ENCODE data around the gene HELLS.

DNA sequence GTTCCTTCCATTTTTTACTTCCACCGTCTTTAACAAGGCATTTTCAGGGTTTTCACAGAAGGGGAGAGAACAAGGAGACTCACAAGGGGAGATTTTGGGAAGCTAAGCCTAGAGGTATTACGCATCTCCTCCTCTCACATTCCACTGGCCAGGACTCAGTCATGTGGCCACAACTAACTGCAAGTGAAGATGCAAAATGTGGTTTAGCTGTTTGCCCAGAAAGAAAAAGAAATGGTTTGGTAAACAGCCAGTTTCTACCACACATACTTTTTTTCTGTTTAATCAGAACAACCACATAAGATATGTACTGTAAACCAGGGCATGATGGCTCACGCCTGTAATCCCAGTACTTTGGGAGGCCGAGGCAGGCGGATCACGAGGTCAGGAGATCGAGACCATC is 21.4 kb upstream of the HELLS start:
- TF ChIP-seq POLR2AphosphoS5 (IDR thresholded peaks at IDR 0.05; ENCODE audit: borderline replicate concordance, low read depth, low read length), result no peak
- no peak for TF ChIP-seq EZH2 (IDR thresholded peaks at IDR 0.05)
- TF ChIP-seq FOXP2 (optimal IDR thresholded peaks at IDR 0.05; ENCODE audit: control extremely low read depth, extremely low read length, insufficient read depth), result no peak

Measured in SK-N-MC (cell line).